GM18502 (cell line): ENCODE measurements around the gene NMT1.

Experiments used
- ATAC-seq: cut with Tn5 transposase; IDR thresholded peaks from one replicate; pipeline ENCODE4 v1.9.1; 2021; ENCODE audit warnings: mild to moderate bottlenecking; ENCODE audit not compliant: unreplicated experiment, poor library complexity

NMT1 gene

GRCh38 chr17:45073414-45074070 is 12.4 kb downstream of the NMT1 start:
- no peak for ATAC-seq

- ATAC-seq: no peak
These were observed 16.5 kb downstream of the NMT1 start for GRCh38 chr17:45077643-45078042.

GRCh38 chr17:45081047-45081703 is 20.1 kb downstream of the NMT1 start:
- ATAC-seq: no peak

- no peak for ATAC-seq
These were observed 25.3 kb downstream of the NMT1 start for GRCh38 chr17:45086391-45086790.

- ATAC-seq: no peak
These were observed 25.9 kb downstream of the NMT1 start for GRCh38 chr17:45086865-45087503.

- ATAC-seq: no peak
These were observed 26.4 kb downstream of the NMT1 start for GRCh38 chr17:45087504-45087975.

- ATAC-seq: no peak
These were observed 26.9 kb downstream of the NMT1 start for GRCh38 chr17:45087978-45088377.

GRCh38 chr17:45088741-45089140 is 27.6 kb downstream of the NMT1 start:
- ATAC-seq: no peak

- ATAC-seq: no peak
These were observed 29.6 kb downstream of the NMT1 start for GRCh38 chr17:45090711-45091110.

- no peak for ATAC-seq
These were observed 30.8 kb downstream of the NMT1 start for GRCh38 chr17:45091778-45092425.

GRCh38 chr17:45092911-45093430 is 31.9 kb downstream of the NMT1 start:
- no peak for ATAC-seq

- ATAC-seq: no peak
These were observed 32.5 kb downstream of the NMT1 start for GRCh38 chr17:45093444-45094110.

- ATAC-seq: no peak
These were observed 35.0 kb downstream of the NMT1 start for GRCh38 chr17:45096141-45096540.

GRCh38 chr17:45096926-45097325 is 35.8 kb downstream of the NMT1 start:
- ATAC-seq: no peak

- ATAC-seq: no peak
These were observed 37.2 kb downstream of the NMT1 start for GRCh38 chr17:45098081-45098868.

- ATAC-seq: no peak
These were observed 37.9 kb downstream of the NMT1 start for GRCh38 chr17:45098869-45099616.

GRCh38 chr17:45101546-45101882 is 40.4 kb downstream of the NMT1 start:
- ATAC-seq: no peak

- ATAC-seq: no peak
These were observed 41.0 kb downstream of the NMT1 start for GRCh38 chr17:45101883-45102811.
